Measurements from ENCODE around the gene AP5Z1.

The AP5Z1 gene

GRCh38 chr7:4779118-4779517 is 3.7 kb downstream of the AP5Z1 start:
- Histone ChIP-seq H3K27me3 (ENCODE audit: insufficient read depth, low read length) (no peaks in the 10 kb centered on the region), H3K4me1 (ENCODE audit: insufficient read depth, low read length) (peaks cover 18% of the 10 kb centered on the region), H2AFZ (ENCODE audit: low read depth, low read length) (no peak overlapping the region), H3K4me3 (ENCODE audit: low read length) (no peak overlapping the region), H3K9me3 (ENCODE audit: low read length) (no peaks in the 10 kb centered on the region), H3K36me3 (ENCODE audit: insufficient read depth, low read length) (peaks cover 25% of the 10 kb centered on the region)

- Histone ChIP-seq H3K9me3 (ENCODE audit: low read length) (no peaks in the 10 kb centered on the region), H3K36me3 (ENCODE audit: insufficient read depth, low read length) (peaks cover 38% of the 10 kb centered on the region), H3K4me1 (ENCODE audit: insufficient read depth, low read length) (peaks cover 3% of the 10 kb centered on the region), H3K4me3 (ENCODE audit: low read length) (no peak overlapping the region), H2AFZ (ENCODE audit: low read depth, low read length) (no peak overlapping the region), H3K27me3 (ENCODE audit: insufficient read depth, low read length) (no peaks in the 10 kb centered on the region)
Measured at GRCh38 chr7:4781366-4782069, 6.1 kb downstream of the AP5Z1 start.

GRCh38 chr7:4782333-4783291 is 7.2 kb downstream of the AP5Z1 start:
- Histone ChIP-seq H3K4me1 (ENCODE audit: insufficient read depth, low read length) (no peaks in the 10 kb centered on the region), H2AFZ (ENCODE audit: low read depth, low read length) (no peak overlapping the region), H3K9me3 (ENCODE audit: low read length) (no peaks in the 10 kb centered on the region), H3K4me3 (ENCODE audit: low read length) (no peak overlapping the region), H3K27me3 (ENCODE audit: insufficient read depth, low read length) (no peaks in the 10 kb centered on the region), H3K36me3 (ENCODE audit: insufficient read depth, low read length) (peaks cover 41% of the 10 kb centered on the region)

- Histone ChIP-seq H3K4me3 (ENCODE audit: low read length) (no peak overlapping the region), H3K27me3 (ENCODE audit: insufficient read depth, low read length) (no peaks in the 10 kb centered on the region), H2AFZ (ENCODE audit: low read depth, low read length) (no peak overlapping the region), H3K36me3 (ENCODE audit: insufficient read depth, low read length) (peaks cover 48% of the 10 kb centered on the region), H3K9me3 (ENCODE audit: low read length) (no peaks in the 10 kb centered on the region), H3K4me1 (ENCODE audit: insufficient read depth, low read length) (no peaks in the 10 kb centered on the region)
Measured at GRCh38 chr7:4783292-4783652, 7.8 kb downstream of the AP5Z1 start.

- peaks cover 54% of the 10 kb centered on the region for H3K36me3 ChIP-seq (ENCODE audit: insufficient read depth, low read length)
- H3K4me3 ChIP-seq (ENCODE audit: low read length), result no peak overlapping the region
- H3K4me1 ChIP-seq (ENCODE audit: insufficient read depth, low read length), result no peaks in the 10 kb centered on the region
- no peaks in the 10 kb centered on the region for H3K27me3 ChIP-seq (ENCODE audit: insufficient read depth, low read length)
- no peaks in the 10 kb centered on the region for H3K9me3 ChIP-seq (ENCODE audit: low read length)
- H2AFZ ChIP-seq (ENCODE audit: low read depth, low read length), result no peak overlapping the region
Measured at GRCh38 chr7:4783762-4784351, 8.4 kb downstream of the AP5Z1 start.

- peaks cover 58% of the 10 kb centered on the region for H3K36me3 ChIP-seq (ENCODE audit: insufficient read depth, low read length)
- H2AFZ ChIP-seq (ENCODE audit: low read depth, low read length), result no peak overlapping the region
- no peaks in the 10 kb centered on the region for H3K27me3 ChIP-seq (ENCODE audit: insufficient read depth, low read length)
- H3K9me3 ChIP-seq (ENCODE audit: low read length), result no peaks in the 10 kb centered on the region
- H3K4me3 ChIP-seq (ENCODE audit: low read length), result no peak overlapping the region
- H3K4me1 ChIP-seq (ENCODE audit: insufficient read depth, low read length), result no peaks in the 10 kb centered on the region
Measured at GRCh38 chr7:4784799-4785198, 9.4 kb downstream of the AP5Z1 start.

- H3K9me3 ChIP-seq (ENCODE audit: low read length), result no peaks in the 10 kb centered on the region
- no peak overlapping the region for H2AFZ ChIP-seq (ENCODE audit: low read depth, low read length)
- peaks cover 62% of the 10 kb centered on the region for H3K36me3 ChIP-seq (ENCODE audit: insufficient read depth, low read length)
- no peaks in the 10 kb centered on the region for H3K4me1 ChIP-seq (ENCODE audit: insufficient read depth, low read length)
- H3K27me3 ChIP-seq (ENCODE audit: insufficient read depth, low read length), result no peaks in the 10 kb centered on the region
- no peak overlapping the region for H3K4me3 ChIP-seq (ENCODE audit: low read length)
Measured at GRCh38 chr7:4785371-4785770, 9.9 kb downstream of the AP5Z1 start.

- Histone ChIP-seq H3K27me3 (ENCODE audit: insufficient read depth, low read length) (no peaks in the 10 kb centered on the region), H3K4me1 (ENCODE audit: insufficient read depth, low read length) (no peaks in the 10 kb centered on the region), H3K9me3 (ENCODE audit: low read length) (no peaks in the 10 kb centered on the region), H2AFZ (ENCODE audit: low read depth, low read length) (no peak overlapping the region), H3K4me3 (ENCODE audit: low read length) (no peak overlapping the region), H3K36me3 (ENCODE audit: insufficient read depth, low read length) (peaks cover 69% of the 10 kb centered on the region)
Measured at GRCh38 chr7:4786015-4786414, 10.6 kb downstream of the AP5Z1 start.

- no peak overlapping the region for H2AFZ ChIP-seq (ENCODE audit: low read depth, low read length)
- H3K4me1 ChIP-seq (ENCODE audit: insufficient read depth, low read length), result no peaks in the 10 kb centered on the region
- H3K9me3 ChIP-seq (ENCODE audit: low read length), result peaks cover under 1% of the 10 kb centered on the region
- H3K4me3 ChIP-seq (ENCODE audit: low read length), result no peak overlapping the region
- peaks cover 68% of the 10 kb centered on the region for H3K36me3 ChIP-seq (ENCODE audit: insufficient read depth, low read length)
- H3K27me3 ChIP-seq (ENCODE audit: insufficient read depth, low read length), result no peaks in the 10 kb centered on the region
Measured at GRCh38 chr7:4787541-4787940, 12.1 kb downstream of the AP5Z1 start.

GRCh38 chr7:4787947-4788626 is 12.7 kb downstream of the AP5Z1 start:
- Histone ChIP-seq H2AFZ (ENCODE audit: low read depth, low read length) (no peak overlapping the region), H3K4me3 (ENCODE audit: low read length) (no peak overlapping the region), H3K36me3 (ENCODE audit: insufficient read depth, low read length) (peaks cover 67% of the 10 kb centered on the region), H3K9me3 (ENCODE audit: low read length) (peaks cover 5% of the 10 kb centered on the region), H3K27me3 (ENCODE audit: insufficient read depth, low read length) (no peaks in the 10 kb centered on the region), H3K4me1 (ENCODE audit: insufficient read depth, low read length) (no peaks in the 10 kb centered on the region)

- Histone ChIP-seq H3K27me3 (ENCODE audit: insufficient read depth, low read length) (no peaks in the 10 kb centered on the region), H3K4me1 (ENCODE audit: insufficient read depth, low read length) (no peaks in the 10 kb centered on the region), H3K9me3 (ENCODE audit: low read length) (peaks cover 5% of the 10 kb centered on the region), H3K4me3 (ENCODE audit: low read length) (no peak overlapping the region), H2AFZ (ENCODE audit: low read depth, low read length) (no peak overlapping the region), H3K36me3 (ENCODE audit: insufficient read depth, low read length) (peaks cover 62% of the 10 kb centered on the region)
Measured at GRCh38 chr7:4788627-4789189, 13.3 kb downstream of the AP5Z1 start.

- Histone ChIP-seq H3K4me1 (ENCODE audit: insufficient read depth, low read length) (no peaks in the 10 kb centered on the region), H3K36me3 (ENCODE audit: insufficient read depth, low read length) (peaks cover 54% of the 10 kb centered on the region), H3K4me3 (ENCODE audit: low read length) (no peak overlapping the region), H2AFZ (ENCODE audit: low read depth, low read length) (no peak overlapping the region), H3K9me3 (ENCODE audit: low read length) (peaks cover 5% of the 10 kb centered on the region), H3K27me3 (ENCODE audit: insufficient read depth, low read length) (no peaks in the 10 kb centered on the region)
Measured at GRCh38 chr7:4789194-4790077, 14.0 kb downstream of the AP5Z1 start.

All from neuron (in vitro differentiated cells).